Esophagus (tissue), 2 donors: ENCODE results near the gene ZNF669. TPM values are rescaled to one million over a fixed set of nuclear protein-coding genes. Genes with fewer than 3 reads are reported as not detected.

Source experiments
- H3K27ac ChIP-seq, 2 donors: one replicate each; pipeline ENCODE4 v1.5.1; 2013; ENCODE audit warnings: low read depth in 2 of 2, mild to moderate bottlenecking in 2 of 2, inconsistent platforms in 1 of 2, low read length in 1 of 2, moderate library complexity in 1 of 2
- H3K27me3 ChIP-seq, 2 donors: one replicate each; pipeline ENCODE4 v1.6.1; 2013; ENCODE audit warnings: low read length in 2 of 2, control low read depth in 1 of 2, mild to moderate bottlenecking in 1 of 2; ENCODE audit not compliant: insufficient read depth in 2 of 2, control insufficient read depth in 1 of 2
- H3K36me3 ChIP-seq, 2 donors: one replicate each; pipeline ENCODE4 v1.6.1; 2013; ENCODE audit warnings: low read length in 1 of 2; ENCODE audit not compliant: control insufficient read depth in 2 of 2, insufficient read depth in 2 of 2
- H3K4me1 ChIP-seq, 2 donors: one replicate each; pipeline ENCODE4 v1.6.1; 2013; ENCODE audit warnings: low read length in 1 of 2; ENCODE audit not compliant: control insufficient read depth in 2 of 2, insufficient read depth in 2 of 2
- H3K4me3 ChIP-seq, 2 donors: one replicate each; pipeline ENCODE4 v1.5.1; 2013; ENCODE audit warnings: low read length in 2 of 2, mild to moderate bottlenecking in 2 of 2, low read depth in 1 of 2, moderate library complexity in 1 of 2
- H3K9me3 ChIP-seq, 2 donors: one replicate each; pipeline ENCODE4 v1.6.1; 2013; ENCODE audit warnings: mild to moderate bottlenecking in 2 of 2, low read depth in 1 of 2, low read length in 1 of 2, moderate library complexity in 1 of 2; ENCODE audit not compliant: control insufficient read depth in 2 of 2, insufficient read depth in 1 of 2
- WGBS, 2 donors: extraction: QIAGEN DNeasy Blood & Tissue Kit; methylation state at CpG; one replicate each; pipeline ENCODE4 v1.1.7; 2013; 5-methylcytosine and 5-hydroxymethylcytosine counted together
- polyA plus RNA-seq, 2 donors: library from polyadenylated mRNA; stranded (reverse); fragments of 200-250 nt; gene quantifications; one replicate each; pipeline ENCODE4 v1.2.3, GENCODE V29; 2013
- donor health status: healthy with polysubstance abuse.
- donor health status: Bipolar disorder and iron deficiency.

The ZNF669 gene
- polyA plus RNA-seq, 2 donors, result 1.7 to 2.0 TPM

DNA sequence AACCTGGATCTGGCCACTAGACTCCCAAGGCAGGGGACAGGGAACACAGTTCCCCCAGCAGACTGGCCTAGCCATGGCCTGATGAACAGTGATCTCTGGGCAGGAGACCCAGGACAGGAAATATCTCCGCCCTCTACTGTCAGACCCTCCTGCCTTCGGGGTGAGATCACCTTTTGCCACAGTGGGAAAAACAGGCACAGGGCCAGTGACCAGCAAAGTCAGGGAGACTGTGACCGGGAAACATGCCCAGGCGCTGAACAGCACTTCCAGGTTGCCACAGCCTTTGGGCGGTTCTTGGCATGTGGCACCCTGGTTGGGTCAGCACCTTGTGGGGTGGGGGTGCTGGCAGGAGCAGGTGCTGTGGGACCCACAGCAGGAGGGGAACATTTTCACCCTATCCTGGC is 8.9 kb upstream of the ZNF669 start:
- WGBS, 2 donors, result 62 to 68% methylated on average over 5 of the region's 5 CpGs
- Histone ChIP-seq H3K4me1 (peaks cover 0 to 2% of the 10 kb centered on the region in 2 donors), H3K36me3 (no peaks in the 10 kb centered on the region), H3K27me3 (no peaks in the 10 kb centered on the region), H3K27ac (no peak overlapping the region), H3K9me3 (no peaks in the 10 kb centered on the region), H3K4me3 (no peak overlapping the region)

DNA sequence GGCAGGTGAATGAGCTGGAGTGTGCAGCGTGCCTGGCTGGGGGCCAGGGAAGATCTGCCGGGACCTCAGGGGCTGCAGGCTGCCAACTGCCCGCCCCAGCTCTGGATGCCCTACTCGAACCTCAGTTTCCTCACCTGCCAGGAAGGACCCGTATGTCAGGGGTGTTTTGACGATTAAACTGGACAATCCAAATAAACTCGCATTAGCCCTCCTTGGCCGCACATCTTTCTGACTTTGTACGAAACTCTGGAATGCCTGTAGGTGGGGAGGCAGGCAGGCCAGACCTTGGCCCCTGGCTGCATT is 8.3 kb upstream of the ZNF669 start:
- no peaks in the 10 kb centered on the region for H3K36me3 ChIP-seq
- peak overlapping the region in 1 of 2 donors; percentile 73 for H3K27ac ChIP-seq
- no peaks in the 10 kb centered on the region for H3K27me3 ChIP-seq
- no peaks in the 10 kb centered on the region for H3K9me3 ChIP-seq
- peak overlapping the region; percentile 55 to 66 for H3K4me3 ChIP-seq
- H3K4me1 ChIP-seq, result peaks cover 0 to 2% of the 10 kb centered on the region in 2 donors
- 43 to 50% methylated on average over 9 of the region's 9 CpGs for WGBS, 2 donors

DNA sequence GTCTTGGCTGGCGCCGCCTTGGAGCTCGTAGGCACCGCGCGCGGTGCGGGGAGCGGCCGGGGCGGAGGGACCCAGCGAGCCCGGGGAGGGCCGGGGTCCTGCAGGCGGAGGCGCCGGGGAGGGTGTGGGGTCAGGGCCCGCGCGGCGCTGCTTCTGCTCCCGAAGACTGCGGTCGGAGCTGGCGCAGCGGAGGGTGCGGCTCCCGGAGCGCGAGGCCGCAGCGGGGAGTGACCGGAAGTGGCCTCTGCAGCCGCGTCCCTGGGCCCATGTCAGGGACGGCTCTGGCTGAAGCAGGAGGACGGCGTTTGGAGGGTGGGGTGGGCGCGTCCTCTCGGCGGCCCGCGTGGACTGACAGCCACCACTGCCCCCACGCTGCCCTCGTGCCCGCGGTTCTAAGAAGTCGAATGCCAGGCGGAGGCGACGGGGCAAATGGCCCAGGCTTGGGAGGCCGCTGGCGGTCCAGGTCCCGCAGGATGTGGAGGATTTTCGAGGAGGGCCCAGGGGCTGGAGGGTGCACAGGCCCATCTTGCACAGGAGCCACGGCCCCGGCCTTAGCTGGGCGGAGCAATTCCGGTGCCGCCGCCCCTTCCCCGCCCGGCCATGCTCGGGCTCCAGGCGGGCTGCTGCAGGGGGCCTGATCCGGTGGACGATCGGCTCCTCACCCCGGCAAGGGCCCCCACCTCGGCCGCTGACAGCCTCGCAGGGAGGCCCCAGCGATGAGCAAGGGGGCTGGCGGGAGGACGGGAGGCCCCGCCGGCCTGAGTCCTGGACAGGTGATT is 7.7 kb upstream of the ZNF669 start:
- 3% methylated on average over 74 to 78 of the region's 78 CpGs for WGBS, 2 donors
- Histone ChIP-seq H3K9me3 (no peaks in the 10 kb centered on the region), H3K36me3 (no peaks in the 10 kb centered on the region), H3K4me1 (peaks cover 0 to 2% of the 10 kb centered on the region in 2 donors), H3K27ac (peak overlapping the region; percentile 73 to 75), H3K27me3 (no peaks in the 10 kb centered on the region), H3K4me3 (peak overlapping the region; percentile 55 to 66)

DNA sequence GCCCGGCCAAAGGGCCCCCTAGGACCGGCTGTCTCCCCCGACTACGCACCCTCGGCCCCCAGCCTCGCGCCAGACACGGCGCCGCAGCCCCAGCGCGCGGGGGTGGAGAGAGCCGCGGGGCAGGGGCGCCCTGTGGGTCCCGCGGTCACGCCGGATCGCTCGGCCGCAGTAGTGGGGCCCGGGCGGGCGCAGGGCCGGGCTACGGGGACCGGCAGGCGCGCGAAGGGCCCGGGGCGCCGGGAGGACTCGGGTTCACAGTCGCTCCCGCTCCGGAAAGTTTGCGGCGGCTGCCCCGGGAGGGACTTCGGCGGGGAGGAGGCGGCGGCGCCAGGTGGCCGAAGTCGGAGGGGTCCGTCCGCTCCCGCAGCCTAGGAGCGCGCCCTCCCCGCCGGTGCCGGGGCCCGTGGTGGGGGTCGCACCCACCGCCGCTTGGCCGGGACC is 7.1 kb upstream of the ZNF669 start:
- Histone ChIP-seq H3K9me3 (no peaks in the 10 kb centered on the region), H3K4me1 (peaks cover 0 to 2% of the 10 kb centered on the region in 2 donors), H3K4me3 (peak overlapping the region; percentile 55 to 66), H3K27me3 (no peaks in the 10 kb centered on the region), H3K36me3 (no peaks in the 10 kb centered on the region), H3K27ac (peak overlapping the region; percentile 73 to 75)
- WGBS, 2 donors, result 1% methylated on average over 44 to 62 of the region's 62 CpGs

DNA sequence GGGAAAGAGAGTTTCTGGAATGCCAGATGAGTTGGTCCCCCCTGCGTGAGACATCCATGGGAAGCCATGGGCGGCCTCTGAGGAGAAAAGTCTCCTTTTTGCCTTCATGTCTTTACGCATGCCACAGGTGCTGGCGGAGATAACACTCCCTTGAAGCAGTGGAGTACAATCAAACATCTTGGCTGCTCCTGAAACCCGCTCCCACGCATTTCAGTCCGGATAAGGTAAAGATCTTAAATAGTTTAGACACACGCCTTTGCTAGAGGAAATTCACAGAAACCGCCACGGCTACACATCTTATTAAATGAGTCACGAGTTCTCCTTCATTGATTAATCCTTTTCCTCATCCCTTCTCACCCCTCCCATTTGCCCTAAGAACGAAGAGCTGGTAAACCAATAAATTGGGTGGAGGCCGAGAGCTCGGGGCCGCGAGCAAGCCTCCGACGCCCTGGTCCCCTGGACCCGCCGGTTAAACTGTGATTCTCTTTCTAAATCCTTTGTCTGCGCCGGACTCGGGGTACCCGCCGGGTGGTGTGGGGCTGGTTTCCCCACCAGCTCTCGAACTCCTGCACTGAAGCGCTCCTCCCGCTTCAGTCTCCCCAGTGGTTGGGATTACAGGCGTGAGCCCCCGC is 6.6 kb upstream of the ZNF669 start:
- no peaks in the 10 kb centered on the region for H3K9me3 ChIP-seq
- 11 to 12% methylated on average over 30 of the region's 30 CpGs for WGBS, 2 donors
- peaks cover 0 to 2% of the 10 kb centered on the region in 2 donors for H3K4me1 ChIP-seq
- peak overlapping the region; percentile 73 to 75 for H3K27ac ChIP-seq
- H3K36me3 ChIP-seq, result no peaks in the 10 kb centered on the region
- H3K4me3 ChIP-seq, result peak overlapping the region; percentile 55 to 66
- H3K27me3 ChIP-seq, result no peaks in the 10 kb centered on the region

DNA sequence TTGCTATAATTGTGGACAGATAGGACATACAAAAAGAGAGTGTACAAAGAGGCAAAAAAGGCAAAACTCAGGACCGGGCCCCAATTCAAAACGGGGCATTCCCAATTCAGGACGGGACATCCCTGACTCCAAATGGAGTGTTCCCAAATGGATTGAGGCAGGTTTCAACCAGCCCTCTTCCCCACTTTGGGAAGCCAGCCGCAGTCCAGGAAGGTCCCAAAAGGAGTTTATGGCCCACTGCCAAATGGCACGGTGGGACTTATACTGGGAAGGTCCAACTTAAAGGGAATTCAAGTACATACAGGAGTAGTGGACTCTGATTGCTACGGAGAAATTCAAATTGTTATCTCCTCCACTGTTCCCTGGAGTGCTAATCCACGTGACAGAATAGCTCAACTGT is 3.5 kb upstream of the ZNF669 start:
- 88 to 91% methylated on average over 7 of the region's 7 CpGs for WGBS, 2 donors
- Histone ChIP-seq H3K9me3 (no peaks in the 10 kb centered on the region), H3K27ac (no peak overlapping the region), H3K27me3 (no peaks in the 10 kb centered on the region), H3K4me3 (no peak overlapping the region), H3K4me1 (peaks cover 0 to 2% of the 10 kb centered on the region in 2 donors), H3K36me3 (no peaks in the 10 kb centered on the region)

DNA sequence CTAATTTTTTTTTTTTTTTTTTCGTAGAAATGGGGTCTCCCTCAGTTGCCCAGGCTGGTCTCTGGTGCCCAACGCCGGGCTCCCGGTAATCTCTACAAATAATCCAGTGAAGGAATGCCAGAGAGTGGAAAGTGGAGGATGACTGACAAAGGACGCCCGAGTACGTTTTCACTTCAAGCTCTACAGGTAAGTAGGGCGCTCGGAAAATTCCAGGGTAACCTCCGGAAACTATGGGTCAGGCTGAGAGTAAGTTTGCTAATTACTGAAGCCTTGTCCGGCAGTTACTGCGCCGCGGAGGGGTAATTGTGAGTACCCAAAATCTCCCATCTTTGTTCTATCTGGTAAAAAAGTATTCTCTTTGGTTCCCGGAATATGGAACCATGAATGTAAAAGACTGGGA is 1.8 kb upstream of the ZNF669 start:
- peaks cover 0 to 2% of the 10 kb centered on the region in 2 donors for H3K4me1 ChIP-seq

GRCh38 chr1:247104965-247105364 is 809 bp upstream of the ZNF669 start:
- no peaks in the 10 kb centered on the region for H3K4me1 ChIP-seq
- peaks cover 0 to 7% of the 10 kb centered on the region in 2 donors for H3K9me3 ChIP-seq
- no peak overlapping the region for H3K27ac ChIP-seq
- no peaks in the 10 kb centered on the region for H3K27me3 ChIP-seq
- H3K4me3 ChIP-seq, result peak overlapping the region in 1 of 2 donors; percentile 86
- WGBS, 2 donors, result 66 to 83% methylated on average over 13 of the region's 13 CpGs
- H3K36me3 ChIP-seq, result peaks cover 7 to 9% of the 10 kb centered on the region in 2 donors

More for the DNA sequence above, 1.8 kb upstream of the ZNF669 start:
- Histone ChIP-seq H3K27ac (no peak overlapping the region), H3K27me3 (no peaks in the 10 kb centered on the region), H3K9me3 (peaks cover 0 to 2% of the 10 kb centered on the region in 2 donors), H3K36me3 (peaks cover 0 to 2% of the 10 kb centered on the region in 2 donors), H3K4me3 (no peak overlapping the region)
- 91% methylated on average over 15 of the region's 15 CpGs for WGBS, 2 donors

DNA sequence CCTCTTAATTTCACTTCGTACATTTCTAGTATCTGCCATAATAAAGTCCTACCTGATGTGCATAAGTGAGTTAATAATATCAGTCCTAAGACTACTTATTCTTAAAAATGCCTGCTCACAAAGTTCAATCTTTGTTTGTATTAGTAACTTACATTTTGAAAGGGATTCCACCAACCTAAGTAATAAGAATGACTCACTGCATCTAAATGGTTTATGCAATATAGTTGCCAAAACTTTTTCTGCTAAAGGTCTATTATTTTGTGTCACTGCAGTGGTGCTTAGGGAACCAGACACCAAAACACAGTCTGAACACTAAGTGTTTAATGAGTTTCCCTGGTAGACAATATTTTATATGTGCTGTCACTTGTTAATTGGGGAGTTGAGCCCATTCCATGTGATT is 1.8 kb downstream of the ZNF669 start:
- H3K27ac ChIP-seq, result no peak overlapping the region
- no peaks in the 10 kb centered on the region for H3K4me1 ChIP-seq
- 96 to 98% methylated on average over 1 of the region's 1 CpG for WGBS, 2 donors
- H3K9me3 ChIP-seq, result peaks cover 0 to 7% of the 10 kb centered on the region in 2 donors
- H3K4me3 ChIP-seq, result no peak overlapping the region
- H3K36me3 ChIP-seq, result peaks cover 7 to 9% of the 10 kb centered on the region in 2 donors
- no peaks in the 10 kb centered on the region for H3K27me3 ChIP-seq
